A549 (cell line): ENCODE measurements around the gene EARS2. TPM values are rescaled to one million over a fixed set of nuclear protein-coding genes. Genes with fewer than 3 reads are reported as not detected.

Experiments used
- ATAC-seq, 2 experiments: fragments of 200-7000 bp in 1 of 2; fragments of >200 bp in 1 of 2; cut with Nextera tagmentation in 1 of 2; cut with Tn5 transposase in 1 of 2; 3 replicates each; pipeline versions ENCODE4 v1.8.0 to v1.9.1; 2018 to 2020; ENCODE audit warnings: mild to moderate bottlenecking in 1 of 2, moderate library complexity in 1 of 2
- CTCF ChIA-PET: fragments of 300-600 bp; sonication (Branson Sonifier 250); formaldehyde crosslinking; extraction: SDS; loops from one replicate; lab custom pipeline; 2021; ENCODE audit warnings: antibody characterized with exemption, inconsistent platforms; lab: Yijun Ruan, JAX
- POLR2A ChIA-PET: fragments of 350-600 bp; formaldehyde crosslinking; extraction: SDS; loops from one replicate; lab custom pipeline; 2021; ENCODE audit warnings: antibody characterized with exemption, inconsistent platforms; lab: Yijun Ruan, JAX
- DNase-seq, 2 experiments: peaks; one replicate each; pipeline versions ENCODE4 v3.0.0 to v3.0.0-alpha.2; 2011 to 2016; ENCODE audit warnings: low read depth in 1 of 2, low spot score in 1 of 2
- FAIRE-seq: peaks from 2 replicates; lab custom pipeline; 2011; peaks lifted over from hg19 to GRCh38; lab: Jason Lieb, UNC
- H3K27ac ChIP-seq, 2 experiments: fragments of >200 bp; sonication (Bioruptor Twin); formaldehyde crosslinking; 3 replicates each; pipeline ENCODE4 v1.5.1; 2016 to 2017
- H3K4me1 ChIP-seq: fragments of >200 bp; sonication (Bioruptor Twin); formaldehyde crosslinking; 3 replicates; pipeline ENCODE4 v1.6.1; 2016
- H3K4me2 ChIP-seq: fragments of >200 bp; sonication (Bioruptor Twin); formaldehyde crosslinking; 3 replicates; pipeline ENCODE4 v1.6.1; 2016
- H3K4me3 ChIP-seq: fragments of >200 bp; sonication (Bioruptor Twin); formaldehyde crosslinking; 3 replicates; pipeline ENCODE4 v1.5.1; 2016
- H3K9me3 ChIP-seq: fragments of >200 bp; sonication (Bioruptor Twin); formaldehyde crosslinking; 3 replicates; pipeline ENCODE4 v1.6.1; 2016
- BHLHE40 ChIP-seq: IDR thresholded peaks from 2 replicates; pipeline ENCODE4 v1.6.1; 2012; ENCODE audit warnings: low read depth, low read length, inconsistent platforms
- CBX2 ChIP-seq: fragments of 200-600 bp; sonication (generic); IDR thresholded peaks from 2 replicates; pipeline ENCODE4 v1.6.1; 2016; ENCODE audit warnings: low read depth, mild to moderate bottlenecking, borderline replicate concordance
- CTCF ChIP-seq: fragments of >200 bp; sonication (Bioruptor Twin); formaldehyde crosslinking; IDR thresholded peaks from 3 replicates; pipeline ENCODE4 v1.5.1; 2016
- EP300 ChIP-seq, 2 experiments: fragments of >200 bp; sonication (Bioruptor Twin); formaldehyde crosslinking; IDR thresholded peaks; 2 replicates in 1 of 2; 3 replicates in 1 of 2; pipeline ENCODE4 v1.6.1; 2016 to 2017
- HOXA7 ChIP-seq: fragments of 250-450 bp; sonication (Bioruptor Pico); IDR thresholded peaks from 2 replicates; pipeline ENCODE4 v1.5.0; 2020; ENCODE audit warnings: mild to moderate bottlenecking, moderate library complexity
- JUNB ChIP-seq: fragments of >200 bp; sonication (Bioruptor Twin); formaldehyde crosslinking; IDR thresholded peaks from 2 replicates; pipeline ENCODE4 v1.6.1; 2016
- KDM5A ChIP-seq: fragments of 200-600 bp; sonication (generic); IDR thresholded peaks from 2 replicates; pipeline ENCODE4 v1.6.1; 2016; ENCODE audit warnings: antibody characterized with exemption, mild to moderate bottlenecking
- MAX ChIP-seq: IDR thresholded peaks from 2 replicates; pipeline ENCODE4 v1.6.1; 2012
- MYC ChIP-seq: IDR thresholded peaks from 2 replicates; pipeline ENCODE4 v1.6.1; 2012; ENCODE audit warnings: mild to moderate bottlenecking, inconsistent platforms, low read length, improper control_type of control experiment, borderline replicate concordance
- PBX3 ChIP-seq: IDR thresholded peaks from 2 replicates; pipeline ENCODE4 v1.6.1; 2012
- REST ChIP-seq: fragments of 200-600 bp; sonication (generic); IDR thresholded peaks from 2 replicates; pipeline ENCODE4 v1.6.1; 2016; ENCODE audit warnings: antibody characterized with exemption, mild to moderate bottlenecking, moderate library complexity
- USF2 ChIP-seq: fragments of 450-650 bp; IDR thresholded peaks from 2 replicates; pipeline ENCODE4 v1.6.1; 2014; ENCODE audit warnings: antibody characterized with exemption
- WGBS: methylation state at CpG from one replicate; pipeline ENCODE4 v1.1.6; 2017; ENCODE audit errors: missing lambda C conversion rate; 5-methylcytosine and 5-hydroxymethylcytosine counted together
- polyA plus RNA-seq, 4 experiments: library from polyadenylated mRNA; depleted of rRNA in 3 of 4; stranded (reverse); fragments of >200 nt; fragmentation: RNase III in 1 of 4; extraction: RNeasy Plus Mini Kit Qiagen cat#74134 plus additional on column Dnase treatment in 1 of 4; gene quantifications; 2 replicates in 3 of 4; 3 replicates in 1 of 4; pipeline ENCODE4 v1.2.3, GENCODE V29; 2011 to 2017

The EARS2 gene
- polyA plus RNA-seq, 2 of the 4 experiments (the other 2 are of a cell fraction): 30.4 to 45.2 TPM

GRCh38 chr16:23501291-23501690 is 55.9 kb downstream of the EARS2 start:
- no peak for FAIRE-seq
- H3K9me3 ChIP-seq: no peaks in the 10 kb centered on the region
- TF ChIP-seq MYC: no peak
- no peak for DNase-seq
- peaks cover 38% of the 10 kb centered on the region for H3K4me1 ChIP-seq
- ChIA-PET POLR2A (no interaction called here), CTCF (interaction anchor here (2.6 kb wide), 1 partner anchor 66 kb away, joined by 8 read pairs; no protein-coding TSS in a partner anchor)
- no peak overlapping the region for H3K4me3 ChIP-seq
- 89% methylated on average over 5 of the region's 5 CpGs for WGBS
- no peak overlapping the region for H3K4me2 ChIP-seq
- no peak overlapping the region for H3K27ac ChIP-seq
- no peak for ATAC-seq

- Histone ChIP-seq H3K27ac (no peak overlapping the region), H3K4me1 (peaks cover 34% of the 10 kb centered on the region), H3K4me2 (no peak overlapping the region), H3K4me3 (no peak overlapping the region), H3K9me3 (no peaks in the 10 kb centered on the region)
- ATAC-seq: no peak
- 72% methylated on average over 4 of the region's 4 CpGs for WGBS
- DNase-seq: no peak
- no peak for FAIRE-seq
- no peak for TF ChIP-seq CTCF
- TF ChIP-seq JUNB: no peak
- TF ChIP-seq KDM5A: no peak
- ChIA-PET CTCF (interaction anchor here (2.6 kb wide), 1 partner anchor 65 kb away, joined by 8 read pairs; no protein-coding TSS in a partner anchor), POLR2A (no interaction called here)
Observed at GRCh38 chr16:23500862-23501225, 56.3 kb downstream of the EARS2 start.

GRCh38 chr16:23500212-23500861 is 56.8 kb downstream of the EARS2 start:
- H3K27ac ChIP-seq: no peak overlapping the region
- no peak for ATAC-seq
- no peak for FAIRE-seq
- H3K4me2 ChIP-seq: no peak overlapping the region
- no peak for TF ChIP-seq BHLHE40
- TF ChIP-seq PBX3: no peak
- no peak for TF ChIP-seq MAX
- no peak for TF ChIP-seq HOXA7
- no peak for TF ChIP-seq REST
- no peak for TF ChIP-seq USF2
- TF ChIP-seq EP300 (IDR thresholded peaks at IDR 0.05): no peak
- no peak for TF ChIP-seq CBX2
- no peak for DNase-seq
- ChIA-PET POLR2A (no interaction called here), CTCF (interaction anchor here (0.6 to 2.6 kb wide), 2 partner anchors 15 to 65 kb away, joined by 3 to 8 read pairs; no protein-coding TSS in a partner anchor)
- peaks cover 29% of the 10 kb centered on the region for H3K4me1 ChIP-seq
- H3K9me3 ChIP-seq: no peaks in the 10 kb centered on the region
- no peak overlapping the region for H3K4me3 ChIP-seq
- WGBS: 94% methylated on average over 20 of the region's 20 CpGs
